Subcutaneous adipose tissue (tissue), 4 donors: ENCODE measurements around the gene RAB19. TPM values are rescaled to one million over a fixed set of nuclear protein-coding genes. Genes with fewer than 3 reads are reported as not detected.

Source experiments
- CTCF ChIP-seq: fragments of 450-650 bp; IDR thresholded peaks from one replicate; pipeline ENCODE4 v1.5.1; 2016; ENCODE audit warnings: low read depth, mild to moderate bottlenecking, control low read depth, antibody characterized with exemption, moderate library complexity
- total RNA-seq, 4 donors: library from RNA; depleted of rRNA; stranded (reverse); fragments of >200 nt; gene quantifications; one replicate each; pipeline ENCODE4 v1.1.0, GENCODE V29; 2016

Gene RAB19
- total RNA-seq, 4 donors from 2014 or later = not detected

- TF ChIP-seq CTCF = no peak
Observed at GRCh38 chr7:140441519-140441918, 37.7 kb downstream of the RAB19 start.

- TF ChIP-seq CTCF = no peak
Observed at GRCh38 chr7:140446467-140446866, 42.6 kb downstream of the RAB19 start.

- TF ChIP-seq CTCF = no peak
Observed at GRCh38 chr7:140447841-140448240, 44.0 kb downstream of the RAB19 start.

GRCh38 chr7:140448781-140449480 lies 45.1 kb downstream of the RAB19 start:
- no peak for TF ChIP-seq CTCF

GRCh38 chr7:140451716-140452115 lies 47.9 kb downstream of the RAB19 start:
- no peak for TF ChIP-seq CTCF

- no peak for TF ChIP-seq CTCF
Observed at GRCh38 chr7:140453273-140453672, 49.4 kb downstream of the RAB19 start.

GRCh38 chr7:140454657-140455015 lies 50.8 kb downstream of the RAB19 start:
- TF ChIP-seq CTCF = no peak
